ENCODE results near the gene HOMER2.

DNA sequence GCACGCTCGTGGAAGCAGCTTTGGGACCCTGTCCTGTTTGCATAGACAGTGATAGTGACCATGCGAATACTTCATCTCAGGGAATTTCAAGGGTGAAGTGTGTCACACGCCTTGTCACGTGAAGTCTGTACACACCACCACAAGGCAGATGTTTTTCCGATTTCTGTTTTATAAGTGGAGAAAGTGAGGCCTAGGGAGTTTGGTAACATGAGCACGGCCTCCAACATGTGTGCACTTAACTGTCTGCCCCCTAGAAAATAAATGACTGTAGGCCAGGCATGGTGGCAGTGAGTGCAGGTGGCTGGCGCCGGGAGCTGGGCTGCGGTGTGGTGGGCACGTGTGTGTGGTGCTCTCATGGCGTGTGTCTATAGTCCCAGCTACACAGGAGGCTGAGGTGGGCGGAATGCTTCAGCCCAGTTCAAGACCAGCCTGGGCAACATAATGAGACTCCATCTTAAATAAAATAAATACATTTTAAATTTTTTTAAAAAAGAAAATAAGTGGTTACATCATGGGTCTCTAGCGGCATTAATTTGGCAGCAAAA, 101.1 kb downstream of the HOMER2 start:
- TF ChIP-seq, protein P1, sequence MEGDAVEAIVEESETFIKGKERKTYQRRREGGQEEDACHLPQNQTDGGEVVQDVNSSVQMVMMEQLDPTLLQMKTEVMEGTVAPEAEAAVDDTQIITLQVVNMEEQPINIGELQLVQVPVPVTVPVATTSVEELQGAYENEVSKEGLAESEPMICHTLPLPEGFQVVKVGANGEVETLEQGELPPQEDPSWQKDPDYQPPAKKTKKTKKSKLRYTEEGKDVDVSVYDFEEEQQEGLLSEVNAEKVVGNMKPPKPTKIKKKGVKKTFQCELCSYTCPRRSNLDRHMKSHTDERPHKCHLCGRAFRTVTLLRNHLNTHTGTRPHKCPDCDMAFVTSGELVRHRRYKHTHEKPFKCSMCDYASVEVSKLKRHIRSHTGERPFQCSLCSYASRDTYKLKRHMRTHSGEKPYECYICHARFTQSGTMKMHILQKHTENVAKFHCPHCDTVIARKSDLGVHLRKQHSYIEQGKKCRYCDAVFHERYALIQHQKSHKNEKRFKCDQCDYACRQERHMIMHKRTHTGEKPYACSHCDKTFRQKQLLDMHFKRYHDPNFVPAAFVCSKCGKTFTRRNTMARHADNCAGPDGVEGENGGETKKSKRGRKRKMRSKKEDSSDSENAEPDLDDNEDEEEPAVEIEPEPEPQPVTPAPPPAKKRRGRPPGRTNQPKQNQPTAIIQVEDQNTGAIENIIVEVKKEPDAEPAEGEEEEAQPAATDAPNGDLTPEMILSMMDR (conservative IDR thresholded peaks at IDR 0.05 in 1 of 2, IDR thresholded peaks at IDR 0.05 in 1 of 2; ENCODE audit: low read depth in 1 of 2, low read length in 2 of 2) = no peak
- no peak for TF ChIP-seq EZH2 (IDR thresholded peaks at IDR 0.05; ENCODE audit: low read length, missing control alignments)

All from fibroblast of lung (primary cell).